ENCODE data around the gene CEP128. TPM values are rescaled to one million over a fixed set of nuclear protein-coding genes. Genes with fewer than 3 reads are reported as not detected.

Gene CEP128
- 1.2 and 1.3 TPM in 2 replicates for polyA plus RNA-seq (2012; rRNA removed)
- 1.2 and 1.4 TPM in 2 replicates for polyA plus RNA-seq (2012; cell fraction: cytosol; rRNA removed)
- polyA plus RNA-seq (2012; cell fraction: nucleus; rRNA removed), result 1.2 and 2.8 TPM in 2 replicates

DNA sequence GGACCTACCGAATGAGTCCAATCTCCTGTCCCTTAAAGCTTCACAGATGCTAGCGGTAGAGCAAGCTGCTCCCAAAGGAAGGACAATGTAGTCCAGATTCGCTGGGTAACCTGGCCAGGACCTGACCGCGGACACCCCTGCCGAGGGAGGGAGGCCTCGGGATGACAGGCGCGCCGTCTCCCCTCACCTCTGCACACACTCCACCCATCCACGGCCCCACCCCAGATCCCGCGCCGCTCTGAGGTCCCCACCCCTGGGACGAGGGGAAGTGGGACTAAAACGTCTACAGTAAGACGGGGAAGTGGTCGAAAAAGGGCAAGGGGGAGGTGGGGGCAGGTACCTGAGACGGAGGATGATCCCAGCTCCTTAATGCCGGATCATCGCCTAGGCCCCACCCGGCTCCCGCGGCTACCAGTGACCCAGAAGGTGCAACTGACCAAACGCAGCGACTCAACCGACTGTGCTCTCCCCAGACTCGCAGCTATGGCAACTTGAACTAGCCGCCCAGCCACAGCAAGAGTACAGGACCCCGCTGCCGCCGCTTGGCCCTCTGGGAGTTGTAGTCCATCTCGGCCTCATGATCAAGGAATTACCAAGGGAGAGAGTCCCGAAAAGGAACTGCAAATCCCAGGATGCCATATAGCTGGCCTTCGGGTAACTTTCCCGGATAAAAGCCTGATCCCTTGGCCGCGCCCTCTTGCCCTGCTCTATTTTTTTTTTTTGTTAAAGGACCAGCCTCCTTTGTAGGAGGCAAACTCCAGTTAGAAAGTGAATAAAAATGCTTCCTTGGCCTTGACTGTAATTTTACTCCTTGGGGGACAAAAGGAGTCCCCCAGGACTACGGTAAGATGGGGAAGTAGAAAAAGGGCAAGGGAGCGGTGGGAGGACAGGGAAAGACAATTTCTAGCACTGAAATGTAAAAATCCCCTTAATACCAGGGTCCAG, at the start of gene CEP128:
Gene CEP128, minus strand, starts transcription at position 498 of the 945 bp plus-strand sequence.
- no peaks in the 10 kb centered on the region for H3K36me3 ChIP-seq (replicated peaks in 1 of 2; ENCODE audit: control insufficient read depth in 1 of 2, insufficient read depth in 2 of 2, low read length in 1 of 2)
- ChIA-PET POLR2A (no interaction called here), CTCF (interaction anchor here (0.7 to 2.7 kb wide), 5 partner anchors 14 to 328 kb away, joined by 3 to 12 read pairs (median 4); partner anchors contain the start of gene TSHR)
- H3K27me3 ChIP-seq (ENCODE audit: insufficient read depth), result no peaks in the 10 kb centered on the region
- H3K27ac ChIP-seq (ENCODE audit: low read depth in 2 of 2, low read length in 1 of 2), result peak within 1 kb of the TSS; percentile 23 to 63; a peak in 2 of 4 replicates
- H3K9me3 ChIP-seq, result no peaks in the 10 kb centered on the region
- no peaks in the 10 kb centered on the region for H3K9me2 ChIP-seq
- H3F3A ChIP-seq (replicated peaks; ENCODE audit: insufficient read depth), result no peaks in the 10 kb centered on the region
- H3K4me3 ChIP-seq (ENCODE audit: low read depth in 2 of 2, low read length in 1 of 2), result peak within 1 kb of the TSS; percentile 84
- DNase-seq, result peak; percentile 87
- TF ChIP-seq YY1 (IDR thresholded peaks at IDR 0.05; ENCODE audit: low read depth) (peak; percentile 61; the same call in 1 of the 2 replicates), RCOR1 (IDR thresholded peaks at IDR 0.05; ENCODE audit: low read length) (no peak), GABPA (IDR thresholded peaks at IDR 0.05; ENCODE audit: low read depth) (peak; percentile 28; the same call in 1 of the 2 replicates), POLR2AphosphoS5 (IDR thresholded peaks at IDR 0.05; ENCODE audit: low read depth, low read length) (peak; percentile 63; the same call in 1 of the 2 replicates), ELF1 (IDR thresholded peaks at IDR 0.05) (peak; percentile 49), RXRA (IDR thresholded peaks at IDR 0.05; ENCODE audit: borderline replicate concordance, low read depth) (no peak), CHD2 (IDR thresholded peaks at IDR 0.05; ENCODE audit: low read length, partially characterized antibody) (peak; percentile 97), RAD21 (IDR thresholded peaks at IDR 0.05; ENCODE audit: low read length) (no peak), TAF1 (IDR thresholded peaks at IDR 0.05; ENCODE audit: borderline replicate concordance, low read depth, low read length) (peak; percentile 54; the same call in 1 of the 2 replicates), MEF2A (IDR thresholded peaks at IDR 0.05; ENCODE audit: borderline replicate concordance, low read depth) (no peak), MXI1 (IDR thresholded peaks at IDR 0.05; ENCODE audit: low read depth, low read length) (peak; percentile 86), GATA2 (CRISPR knock-in tag; IDR thresholded peaks at IDR 0.05) (no peak), SIN3A (IDR thresholded peaks at IDR 0.05; ENCODE audit: borderline replicate concordance, low read depth, low read length) (peak; percentile 99), EP300 (IDR thresholded peaks at IDR 0.05; ENCODE audit: borderline replicate concordance in 1 of 2, low read depth in 1 of 2, low read length in 1 of 2) (no peak)
- TF ChIP-seq, protein P1, sequence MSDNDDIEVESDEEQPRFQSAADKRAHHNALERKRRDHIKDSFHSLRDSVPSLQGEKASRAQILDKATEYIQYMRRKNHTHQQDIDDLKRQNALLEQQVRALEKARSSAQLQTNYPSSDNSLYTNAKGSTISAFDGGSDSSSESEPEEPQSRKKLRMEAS (IDR thresholded peaks at IDR 0.05; ENCODE audit: low read depth), result peak; percentile 78
- TF ChIP-seq, protein P2, sequence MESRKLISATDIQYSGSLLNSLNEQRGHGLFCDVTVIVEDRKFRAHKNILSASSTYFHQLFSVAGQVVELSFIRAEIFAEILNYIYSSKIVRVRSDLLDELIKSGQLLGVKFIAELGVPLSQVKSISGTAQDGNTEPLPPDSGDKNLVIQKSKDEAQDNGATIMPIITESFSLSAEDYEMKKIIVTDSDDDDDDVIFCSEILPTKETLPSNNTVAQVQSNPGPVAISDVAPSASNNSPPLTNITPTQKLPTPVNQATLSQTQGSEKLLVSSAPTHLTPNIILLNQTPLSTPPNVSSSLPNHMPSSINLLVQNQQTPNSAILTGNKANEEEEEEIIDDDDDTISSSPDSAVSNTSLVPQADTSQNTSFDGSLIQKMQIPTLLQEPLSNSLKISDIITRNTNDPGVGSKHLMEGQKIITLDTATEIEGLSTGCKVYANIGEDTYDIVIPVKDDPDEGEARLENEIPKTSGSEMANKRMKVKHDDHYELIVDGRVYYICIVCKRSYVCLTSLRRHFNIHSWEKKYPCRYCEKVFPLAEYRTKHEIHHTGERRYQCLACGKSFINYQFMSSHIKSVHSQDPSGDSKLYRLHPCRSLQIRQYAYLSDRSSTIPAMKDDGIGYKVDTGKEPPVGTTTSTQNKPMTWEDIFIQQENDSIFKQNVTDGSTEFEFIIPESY (IDR thresholded peaks at IDR 0.05; ENCODE audit: borderline replicate concordance, low read depth), result peak; percentile 95
- H3K9ac ChIP-seq, result peak within 1 kb of the TSS; percentile 74
- peak within 1 kb of the TSS; percentile 99 for H2AFZ ChIP-seq (ENCODE audit: low read depth)
- H3K79me2 ChIP-seq (ENCODE audit: insufficient read depth), result peaks cover 20% of the 10 kb centered on the region
- no peaks in the 10 kb centered on the region for H4K20me1 ChIP-seq (ENCODE audit: insufficient read depth)
- H3K4me2 ChIP-seq, result peak within 1 kb of the TSS; percentile 81
- peaks cover 0 to 8% of the 10 kb centered on the region in 2 experiments; a peak in 2 of 4 replicates for H3K4me1 ChIP-seq (ENCODE audit: control insufficient read depth in 1 of 2, insufficient read depth in 2 of 2, low read depth in 1 of 2, low read length in 1 of 2)
- WGBS (ENCODE audit: low lambda C conversion rate), result 2% methylated on average over 27 of the region's 40 CpGs

All from SK-N-SH (cell line).